HepG2 (cell line): Measurements from ENCODE around the gene TM4SF1.

Experiments
- CBX1 ChIP-seq: IDR thresholded peaks from one replicate; pipeline ENCODE4 v1.6.1; 2016; ENCODE audit warnings: antibody characterized with exemption, low read depth
- GABPA ChIP-seq, 2 experiments: IDR thresholded peaks; 2 replicates each; pipeline ENCODE4 v1.6.1; 2011 to 2016; ENCODE audit warnings: low read depth in 2 of 2, low read length in 1 of 2, missing biosample characterization in 1 of 2, missing genetic modification characterization in 1 of 2
- ZNF772 ChIP-seq: sonication (generic); formaldehyde crosslinking; IDR thresholded peaks from 2 replicates; pipeline ENCODE4 v1.5.0; 2020; ENCODE audit warnings: mild to moderate bottlenecking, missing genetic modification reagents
- TF ChIP-seq, protein P1 (sequence below): sonication (generic); formaldehyde crosslinking; IDR thresholded peaks from one replicate; pipeline ENCODE4 v1.5.1; 2020; ENCODE audit warnings: mild to moderate bottlenecking, missing genetic modification reagents; ENCODE audit errors: not compliant biosample characterization
- TF ChIP-seq, protein P2 (sequence below): sonication (generic); formaldehyde crosslinking; IDR thresholded peaks from 2 replicates; pipeline ENCODE4 v1.5.0; 2020; ENCODE audit warnings: mild to moderate bottlenecking, missing genetic modification reagents, moderate library complexity
- TF ChIP-seq, protein P3 (sequence below): sonication (generic); formaldehyde crosslinking; IDR thresholded peaks from 2 replicates; pipeline ENCODE4 v1.4.0; 2020; ENCODE audit warnings: missing genetic modification reagents
- TF ChIP-seq, protein P4 (sequence below): IDR thresholded peaks from 2 replicates; pipeline ENCODE4 v1.6.1; 2012; ENCODE audit warnings: inconsistent platforms

DNA sequence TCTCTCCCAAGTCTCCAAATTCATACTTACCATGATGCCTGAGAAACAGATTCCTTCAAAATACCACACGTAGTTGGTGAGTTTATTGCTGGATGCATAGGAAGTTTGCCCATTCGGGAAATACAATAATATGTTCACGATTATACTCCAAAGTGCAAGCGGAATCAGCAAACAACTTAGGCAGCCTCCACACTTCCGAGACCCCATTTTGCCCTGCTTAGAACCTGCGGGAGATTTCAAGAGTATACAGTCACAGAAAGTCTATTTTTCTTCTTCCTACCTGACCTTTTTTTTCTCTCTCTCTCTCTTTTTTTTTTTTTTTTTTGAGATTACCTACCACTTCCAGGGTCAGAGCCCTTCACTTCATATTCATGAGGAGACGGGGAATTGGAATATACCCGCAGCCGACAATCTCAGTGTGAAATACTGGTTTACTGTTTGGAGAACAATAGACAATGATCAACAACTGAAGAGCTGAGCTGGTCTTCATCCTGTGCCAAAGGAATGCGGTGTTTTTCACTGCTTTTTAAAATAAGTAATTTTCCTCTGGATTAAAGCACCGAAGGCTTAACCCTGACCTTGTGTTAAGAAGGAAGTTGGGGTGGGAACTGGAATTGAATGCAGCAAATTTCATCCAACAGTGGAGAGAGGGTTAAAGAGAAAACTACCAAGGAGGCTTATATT, 44.1 kb downstream of the TM4SF1 start, which contains the start of gene TM4SF18:
- TF ChIP-seq ZNF772 (CRISPR knock-in tag) (no peak), CBX1 (no peak), GABPA (IDR thresholded peaks at IDR 0.05; ENCODE audit: low read depth, low read length) (no peak), GABPA (CRISPR knock-in tag; IDR thresholded peaks at IDR 0.05; ENCODE audit: low read depth) (no peak)
- TF ChIP-seq, protein P1, sequence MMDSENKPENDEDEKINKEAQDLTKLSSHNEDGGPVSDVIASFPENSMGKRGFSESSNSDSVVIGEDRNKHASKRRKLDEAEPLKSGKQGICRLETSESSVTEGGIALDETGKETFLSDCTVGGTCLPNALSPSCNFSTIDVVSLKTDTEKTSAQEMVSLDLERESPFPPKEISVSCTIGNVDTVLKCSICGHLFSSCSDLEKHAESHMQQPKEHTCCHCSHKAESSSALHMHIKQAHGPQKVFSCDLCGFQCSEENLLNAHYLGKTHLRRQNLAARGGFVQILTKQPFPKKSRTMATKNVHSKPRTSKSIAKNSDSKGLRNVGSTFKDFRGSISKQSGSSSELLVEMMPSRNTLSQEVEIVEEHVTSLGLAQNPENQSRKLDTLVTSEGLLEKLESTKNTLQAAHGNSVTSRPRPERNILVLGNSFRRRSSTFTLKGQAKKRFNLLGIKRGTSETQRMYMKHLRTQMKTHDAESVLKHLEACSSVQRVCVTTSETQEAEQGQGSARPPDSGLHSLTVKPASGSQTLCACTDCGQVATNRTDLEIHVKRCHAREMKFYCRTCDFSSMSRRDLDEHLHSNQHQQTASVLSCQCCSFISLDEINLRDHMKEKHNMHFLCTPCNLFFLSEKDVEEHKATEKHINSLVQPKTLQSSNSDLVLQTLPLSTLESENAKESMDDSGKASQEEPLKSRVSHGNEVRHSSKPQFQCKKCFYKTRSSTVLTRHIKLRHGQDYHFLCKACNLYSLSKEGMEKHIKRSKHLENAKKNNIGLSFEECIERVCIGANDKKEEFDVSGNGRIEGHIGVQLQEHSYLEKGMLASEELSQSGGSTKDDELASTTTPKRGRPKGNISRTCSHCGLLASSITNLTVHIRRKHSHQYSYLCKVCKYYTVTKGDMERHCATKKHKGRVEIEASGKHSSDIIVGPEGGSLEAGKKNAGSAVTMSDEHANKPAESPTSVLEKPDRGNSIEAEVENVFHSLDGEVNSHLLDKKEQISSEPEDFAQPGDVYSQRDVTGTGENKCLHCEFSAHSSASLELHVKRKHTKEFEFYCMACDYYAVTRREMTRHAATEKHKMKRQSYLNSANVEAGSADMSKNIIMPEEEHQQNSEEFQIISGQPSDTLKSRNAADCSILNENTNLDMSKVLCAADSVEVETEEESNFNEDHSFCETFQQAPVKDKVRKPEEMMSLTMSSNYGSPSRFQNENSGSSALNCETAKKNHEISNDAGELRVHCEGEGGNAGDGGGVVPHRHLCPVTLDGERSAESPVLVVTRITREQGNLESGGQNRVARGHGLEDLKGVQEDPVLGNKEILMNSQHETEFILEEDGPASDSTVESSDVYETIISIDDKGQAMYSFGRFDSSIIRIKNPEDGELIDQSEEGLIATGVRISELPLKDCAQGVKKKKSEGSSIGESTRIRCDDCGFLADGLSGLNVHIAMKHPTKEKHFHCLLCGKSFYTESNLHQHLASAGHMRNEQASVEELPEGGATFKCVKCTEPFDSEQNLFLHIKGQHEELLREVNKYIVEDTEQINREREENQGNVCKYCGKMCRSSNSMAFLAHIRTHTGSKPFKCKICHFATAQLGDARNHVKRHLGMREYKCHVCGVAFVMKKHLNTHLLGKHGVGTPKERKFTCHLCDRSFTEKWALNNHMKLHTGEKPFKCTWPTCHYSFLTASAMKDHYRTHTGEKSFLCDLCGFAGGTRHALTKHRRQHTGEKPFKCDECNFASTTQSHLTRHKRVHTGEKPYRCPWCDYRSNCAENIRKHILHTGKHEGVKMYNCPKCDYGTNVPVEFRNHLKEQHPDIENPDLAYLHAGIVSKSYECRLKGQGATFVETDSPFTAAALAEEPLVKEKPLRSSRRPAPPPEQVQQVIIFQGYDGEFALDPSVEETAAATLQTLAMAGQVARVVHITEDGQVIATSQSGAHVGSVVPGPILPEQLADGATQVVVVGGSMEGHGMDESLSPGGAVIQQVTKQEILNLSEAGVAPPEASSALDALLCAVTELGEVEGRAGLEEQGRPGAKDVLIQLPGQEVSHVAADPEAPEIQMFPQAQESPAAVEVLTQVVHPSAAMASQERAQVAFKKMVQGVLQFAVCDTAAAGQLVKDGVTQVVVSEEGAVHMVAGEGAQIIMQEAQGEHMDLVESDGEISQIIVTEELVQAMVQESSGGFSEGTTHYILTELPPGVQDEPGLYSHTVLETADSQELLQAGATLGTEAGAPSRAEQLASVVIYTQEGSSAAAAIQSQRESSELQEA (CRISPR knock-in tag): no peak
- TF ChIP-seq, protein P2, sequence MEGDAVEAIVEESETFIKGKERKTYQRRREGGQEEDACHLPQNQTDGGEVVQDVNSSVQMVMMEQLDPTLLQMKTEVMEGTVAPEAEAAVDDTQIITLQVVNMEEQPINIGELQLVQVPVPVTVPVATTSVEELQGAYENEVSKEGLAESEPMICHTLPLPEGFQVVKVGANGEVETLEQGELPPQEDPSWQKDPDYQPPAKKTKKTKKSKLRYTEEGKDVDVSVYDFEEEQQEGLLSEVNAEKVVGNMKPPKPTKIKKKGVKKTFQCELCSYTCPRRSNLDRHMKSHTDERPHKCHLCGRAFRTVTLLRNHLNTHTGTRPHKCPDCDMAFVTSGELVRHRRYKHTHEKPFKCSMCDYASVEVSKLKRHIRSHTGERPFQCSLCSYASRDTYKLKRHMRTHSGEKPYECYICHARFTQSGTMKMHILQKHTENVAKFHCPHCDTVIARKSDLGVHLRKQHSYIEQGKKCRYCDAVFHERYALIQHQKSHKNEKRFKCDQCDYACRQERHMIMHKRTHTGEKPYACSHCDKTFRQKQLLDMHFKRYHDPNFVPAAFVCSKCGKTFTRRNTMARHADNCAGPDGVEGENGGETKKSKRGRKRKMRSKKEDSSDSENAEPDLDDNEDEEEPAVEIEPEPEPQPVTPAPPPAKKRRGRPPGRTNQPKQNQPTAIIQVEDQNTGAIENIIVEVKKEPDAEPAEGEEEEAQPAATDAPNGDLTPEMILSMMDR (CRISPR knock-in tag): no peak
- TF ChIP-seq, protein P3, sequence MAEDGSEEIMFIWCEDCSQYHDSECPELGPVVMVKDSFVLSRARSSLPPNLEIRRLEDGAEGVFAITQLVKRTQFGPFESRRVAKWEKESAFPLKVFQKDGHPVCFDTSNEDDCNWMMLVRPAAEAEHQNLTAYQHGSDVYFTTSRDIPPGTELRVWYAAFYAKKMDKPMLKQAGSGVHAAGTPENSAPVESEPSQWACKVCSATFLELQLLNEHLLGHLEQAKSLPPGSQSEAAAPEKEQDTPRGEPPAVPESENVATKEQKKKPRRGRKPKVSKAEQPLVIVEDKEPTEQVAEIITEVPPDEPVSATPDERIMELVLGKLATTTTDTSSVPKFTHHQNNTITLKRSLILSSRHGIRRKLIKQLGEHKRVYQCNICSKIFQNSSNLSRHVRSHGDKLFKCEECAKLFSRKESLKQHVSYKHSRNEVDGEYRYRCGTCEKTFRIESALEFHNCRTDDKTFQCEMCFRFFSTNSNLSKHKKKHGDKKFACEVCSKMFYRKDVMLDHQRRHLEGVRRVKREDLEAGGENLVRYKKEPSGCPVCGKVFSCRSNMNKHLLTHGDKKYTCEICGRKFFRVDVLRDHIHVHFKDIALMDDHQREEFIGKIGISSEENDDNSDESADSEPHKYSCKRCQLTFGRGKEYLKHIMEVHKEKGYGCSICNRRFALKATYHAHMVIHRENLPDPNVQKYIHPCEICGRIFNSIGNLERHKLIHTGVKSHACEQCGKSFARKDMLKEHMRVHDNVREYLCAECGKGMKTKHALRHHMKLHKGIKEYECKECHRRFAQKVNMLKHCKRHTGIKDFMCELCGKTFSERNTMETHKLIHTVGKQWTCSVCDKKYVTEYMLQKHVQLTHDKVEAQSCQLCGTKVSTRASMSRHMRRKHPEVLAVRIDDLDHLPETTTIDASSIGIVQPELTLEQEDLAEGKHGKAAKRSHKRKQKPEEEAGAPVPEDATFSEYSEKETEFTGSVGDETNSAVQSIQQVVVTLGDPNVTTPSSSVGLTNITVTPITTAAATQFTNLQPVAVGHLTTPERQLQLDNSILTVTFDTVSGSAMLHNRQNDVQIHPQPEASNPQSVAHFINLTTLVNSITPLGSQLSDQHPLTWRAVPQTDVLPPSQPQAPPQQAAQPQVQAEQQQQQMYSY (CRISPR knock-in tag): no peak
- TF ChIP-seq, protein P4, sequence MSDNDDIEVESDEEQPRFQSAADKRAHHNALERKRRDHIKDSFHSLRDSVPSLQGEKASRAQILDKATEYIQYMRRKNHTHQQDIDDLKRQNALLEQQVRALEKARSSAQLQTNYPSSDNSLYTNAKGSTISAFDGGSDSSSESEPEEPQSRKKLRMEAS: no peak
